ENCODE measurements around the gene HLA-DQA1. TPM values are rescaled to one million over a fixed set of nuclear protein-coding genes. Genes with fewer than 3 reads are reported as not detected.

HLA-DQA1 gene
- total and polyA plus RNA-seq, 2 donors (not counting 1 experiment from before 2014, with no cell fraction given) = 0.10 TPM; not detected in 1

GRCh38 chr6:32637883-32638282 lies 677 bp downstream of the HLA-DQA1 start:
- no peaks in the 10 kb centered on the region for H3K4me1 ChIP-seq (ENCODE audit: control insufficient read depth, extremely low read depth, insufficient read depth, low read length)
- no peak overlapping the region for H2AFZ ChIP-seq (ENCODE audit: low read length)
- H3K9me3 ChIP-seq (ENCODE audit: control insufficient read depth, insufficient read depth, low read depth, low read length) = no peaks in the 10 kb centered on the region
- H3K79me2 ChIP-seq (ENCODE audit: control insufficient read depth, insufficient read depth, low read length) = no peaks in the 10 kb centered on the region
- no peak overlapping the region for H3K4me2 ChIP-seq (ENCODE audit: extremely low read depth, insufficient read depth, low read length)
- no peak for TF ChIP-seq EZH2 (IDR thresholded peaks at IDR 0.05; ENCODE audit: low read length, missing control alignments)
- TF ChIP-seq, protein P1, sequence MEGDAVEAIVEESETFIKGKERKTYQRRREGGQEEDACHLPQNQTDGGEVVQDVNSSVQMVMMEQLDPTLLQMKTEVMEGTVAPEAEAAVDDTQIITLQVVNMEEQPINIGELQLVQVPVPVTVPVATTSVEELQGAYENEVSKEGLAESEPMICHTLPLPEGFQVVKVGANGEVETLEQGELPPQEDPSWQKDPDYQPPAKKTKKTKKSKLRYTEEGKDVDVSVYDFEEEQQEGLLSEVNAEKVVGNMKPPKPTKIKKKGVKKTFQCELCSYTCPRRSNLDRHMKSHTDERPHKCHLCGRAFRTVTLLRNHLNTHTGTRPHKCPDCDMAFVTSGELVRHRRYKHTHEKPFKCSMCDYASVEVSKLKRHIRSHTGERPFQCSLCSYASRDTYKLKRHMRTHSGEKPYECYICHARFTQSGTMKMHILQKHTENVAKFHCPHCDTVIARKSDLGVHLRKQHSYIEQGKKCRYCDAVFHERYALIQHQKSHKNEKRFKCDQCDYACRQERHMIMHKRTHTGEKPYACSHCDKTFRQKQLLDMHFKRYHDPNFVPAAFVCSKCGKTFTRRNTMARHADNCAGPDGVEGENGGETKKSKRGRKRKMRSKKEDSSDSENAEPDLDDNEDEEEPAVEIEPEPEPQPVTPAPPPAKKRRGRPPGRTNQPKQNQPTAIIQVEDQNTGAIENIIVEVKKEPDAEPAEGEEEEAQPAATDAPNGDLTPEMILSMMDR (conservative IDR thresholded peaks at IDR 0.05 in 1 of 2, IDR thresholded peaks at IDR 0.05 in 1 of 2; ENCODE audit: low read depth in 1 of 2, low read length in 2 of 2) = no peak
- H3K36me3 ChIP-seq (ENCODE audit: control insufficient read depth, insufficient read depth, low read length) = no peaks in the 10 kb centered on the region
- no peak for DNase-seq (ENCODE audit: low read depth in 2 of 2)
- H3K4me3 ChIP-seq (replicated peaks in 1 of 4; ENCODE audit: control extremely low read depth in 1 of 4, insufficient read depth in 1 of 4, low read depth in 3 of 4, low read length in 4 of 4) = no peak overlapping the region
- no peak overlapping the region for H3K27ac ChIP-seq (ENCODE audit: insufficient read depth, low read length)
- no peaks in the 10 kb centered on the region for H3K27me3 ChIP-seq (ENCODE audit: control insufficient read depth, insufficient read depth, low read length)
- H3K9ac ChIP-seq (ENCODE audit: insufficient read depth, low read length) = no peak overlapping the region
- H4K20me1 ChIP-seq (ENCODE audit: control insufficient read depth, extremely low read depth, insufficient read depth, low read length) = no peaks in the 10 kb centered on the region

DNA sequence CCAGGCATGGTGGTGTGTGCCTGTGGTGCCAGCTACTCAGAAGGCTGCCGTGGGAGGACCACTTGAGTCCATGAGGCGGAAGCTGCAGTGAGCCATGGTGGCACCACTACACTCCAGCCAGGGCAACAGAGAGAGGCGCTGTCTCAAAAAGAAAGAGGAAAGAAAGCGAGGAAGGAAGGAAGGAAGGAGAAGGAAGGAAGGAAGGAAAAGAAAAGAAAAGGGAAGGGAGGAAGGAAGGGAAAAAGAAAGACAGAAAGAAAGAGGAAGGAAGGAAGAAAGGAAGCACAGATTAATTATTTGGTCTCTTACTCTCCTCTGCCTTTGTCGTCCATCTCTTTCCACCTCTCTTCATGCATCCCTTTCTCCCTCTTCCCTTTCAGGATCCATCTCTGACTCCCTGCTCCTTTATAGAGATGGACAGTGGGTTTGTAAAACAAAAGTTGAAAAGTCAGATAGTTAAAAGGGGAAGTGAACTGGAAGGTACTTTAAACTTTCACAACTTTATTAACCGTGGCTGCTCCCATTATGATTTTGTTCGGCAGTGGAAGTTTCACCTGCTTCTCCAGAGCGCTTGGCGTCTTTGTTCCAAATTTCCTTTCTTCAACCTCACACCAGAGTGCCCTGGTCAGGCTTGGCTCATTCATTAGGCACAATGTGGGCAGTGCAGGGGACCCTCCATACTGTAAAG lies 1.5 kb downstream of the HLA-DQA1 start:
- no peaks in the 10 kb centered on the region for H3K36me3 ChIP-seq (ENCODE audit: control insufficient read depth, insufficient read depth, low read length)
- H2AFZ ChIP-seq (ENCODE audit: low read length) = no peak overlapping the region
- no peak overlapping the region for H3K4me2 ChIP-seq (ENCODE audit: extremely low read depth, insufficient read depth, low read length)
- H3K4me3 ChIP-seq (replicated peaks in 1 of 4; ENCODE audit: control extremely low read depth in 1 of 4, insufficient read depth in 1 of 4, low read depth in 3 of 4, low read length in 4 of 4) = no peak overlapping the region
- H4K20me1 ChIP-seq (ENCODE audit: control insufficient read depth, extremely low read depth, insufficient read depth, low read length) = no peaks in the 10 kb centered on the region
- no peaks in the 10 kb centered on the region for H3K9me3 ChIP-seq (ENCODE audit: control insufficient read depth, insufficient read depth, low read depth, low read length)
- H3K4me1 ChIP-seq (ENCODE audit: control insufficient read depth, extremely low read depth, insufficient read depth, low read length) = no peaks in the 10 kb centered on the region
- no peaks in the 10 kb centered on the region for H3K27me3 ChIP-seq (ENCODE audit: control insufficient read depth, insufficient read depth, low read length)
- H3K79me2 ChIP-seq (ENCODE audit: control insufficient read depth, insufficient read depth, low read length) = no peaks in the 10 kb centered on the region
- DNase-seq (ENCODE audit: low read depth in 2 of 2) = no peak
- no peak overlapping the region for H3K9ac ChIP-seq (ENCODE audit: insufficient read depth, low read length)
- no peak overlapping the region for H3K27ac ChIP-seq (ENCODE audit: insufficient read depth, low read length)
- no peak for TF ChIP-seq EZH2 (IDR thresholded peaks at IDR 0.05; ENCODE audit: low read length, missing control alignments)
- TF ChIP-seq, protein P1 (conservative IDR thresholded peaks at IDR 0.05 in 1 of 2, IDR thresholded peaks at IDR 0.05 in 1 of 2; ENCODE audit: low read depth in 1 of 2, low read length in 2 of 2) = no peak

GRCh38 chr6:32639440-32640394 lies 2.5 kb downstream of the HLA-DQA1 start:
- Histone ChIP-seq H3K4me3 (replicated peaks in 1 of 4; ENCODE audit: control extremely low read depth in 1 of 4, insufficient read depth in 1 of 4, low read depth in 3 of 4, low read length in 4 of 4) (no peak overlapping the region), H3K36me3 (ENCODE audit: control insufficient read depth, insufficient read depth, low read length) (no peaks in the 10 kb centered on the region), H3K9me3 (ENCODE audit: control insufficient read depth, insufficient read depth, low read depth, low read length) (no peaks in the 10 kb centered on the region), H3K27me3 (ENCODE audit: control insufficient read depth, insufficient read depth, low read length) (no peaks in the 10 kb centered on the region), H3K27ac (ENCODE audit: insufficient read depth, low read length) (no peak overlapping the region), H3K4me2 (ENCODE audit: extremely low read depth, insufficient read depth, low read length) (no peak overlapping the region), H3K79me2 (ENCODE audit: control insufficient read depth, insufficient read depth, low read length) (no peaks in the 10 kb centered on the region), H3K9ac (ENCODE audit: insufficient read depth, low read length) (no peak overlapping the region), H4K20me1 (ENCODE audit: control insufficient read depth, extremely low read depth, insufficient read depth, low read length) (no peaks in the 10 kb centered on the region), H2AFZ (ENCODE audit: low read length) (no peak overlapping the region), H3K4me1 (ENCODE audit: control insufficient read depth, extremely low read depth, insufficient read depth, low read length) (no peaks in the 10 kb centered on the region)
- TF ChIP-seq, protein P1 (conservative IDR thresholded peaks at IDR 0.05 in 1 of 2, IDR thresholded peaks at IDR 0.05 in 1 of 2; ENCODE audit: low read depth in 1 of 2, low read length in 2 of 2) = no peak
- TF ChIP-seq EZH2 (IDR thresholded peaks at IDR 0.05; ENCODE audit: low read length, missing control alignments) = no peak
- no peak for DNase-seq (ENCODE audit: low read depth in 2 of 2)
